Measurements from ENCODE around the gene IGSF21. TPM values are rescaled to one million over a fixed set of nuclear protein-coding genes. Genes with fewer than 3 reads are reported as not detected.

The IGSF21 gene
- total RNA-seq, 4 donors from 2014 or later, result 1.2 to 19.1 (median 1.9) TPM; not detected in 1

GRCh38 chr1:18288722-18289121, 181.1 kb downstream of the IGSF21 start:
- Histone ChIP-seq H3K36me3 (no peaks in the 10 kb centered on the region), H3K4me3 (no peak overlapping the region), H3K9me3 (no peaks in the 10 kb centered on the region), H3K27ac (no peak overlapping the region), H3K27me3 (no peaks in the 10 kb centered on the region), H3K4me1 (no peaks in the 10 kb centered on the region)
- TF ChIP-seq POLR2A (IDR thresholded peaks at IDR 0.05) (no peak), CTCF (IDR thresholded peaks at IDR 0.05) (no peak)
- intact Hi-C loops (cut with DNase I; ENCODE audit: low total_unique reads), result no loop called here
- no peak for DNase-seq

DNA sequence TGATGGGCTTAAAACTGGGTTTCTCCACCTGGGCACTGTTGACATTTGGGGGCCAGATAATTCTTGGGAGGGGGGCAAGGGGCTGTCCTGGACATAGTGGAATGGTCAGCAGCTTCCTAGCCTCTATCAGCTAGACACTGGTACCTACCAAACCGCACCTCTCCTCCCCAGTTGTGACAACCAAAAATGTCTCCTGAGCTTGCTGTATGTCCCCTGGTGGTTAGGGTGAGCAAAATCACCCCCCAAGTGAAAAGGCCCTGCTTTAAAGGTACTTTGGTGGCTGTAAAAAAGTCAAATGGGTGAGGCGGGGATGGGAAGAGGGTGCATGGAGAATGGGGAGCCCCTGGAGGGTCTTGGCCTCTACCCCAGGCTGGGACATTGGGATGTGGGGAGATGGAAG, 182.0 kb downstream of the IGSF21 start:
- intact Hi-C loops (cut with DNase I; ENCODE audit: low total_unique reads), result no loop called here
- no peak overlapping the region for H3K27ac ChIP-seq
- no peaks in the 10 kb centered on the region for H3K9me3 ChIP-seq
- H3K4me1 ChIP-seq, result no peaks in the 10 kb centered on the region
- no peak overlapping the region for H3K4me3 ChIP-seq
- DNase-seq, result no peak
- no peaks in the 10 kb centered on the region for H3K36me3 ChIP-seq
- H3K27me3 ChIP-seq, result no peaks in the 10 kb centered on the region
- TF ChIP-seq POLR2A (IDR thresholded peaks at IDR 0.05), result no peak
- TF ChIP-seq CTCF (IDR thresholded peaks at IDR 0.05), result no peak

GRCh38 chr1:18290740-18291412, 183.3 kb downstream of the IGSF21 start:
- Histone ChIP-seq H3K4me3 (no peak overlapping the region), H3K4me1 (no peaks in the 10 kb centered on the region), H3K36me3 (no peaks in the 10 kb centered on the region), H3K9me3 (no peaks in the 10 kb centered on the region), H3K27ac (no peak overlapping the region), H3K27me3 (no peaks in the 10 kb centered on the region)
- no peak for DNase-seq
- intact Hi-C loops (cut with DNase I; ENCODE audit: low total_unique reads), result no loop called here
- TF ChIP-seq CTCF (IDR thresholded peaks at IDR 0.05) (no peak), POLR2A (IDR thresholded peaks at IDR 0.05) (no peak)

DNA sequence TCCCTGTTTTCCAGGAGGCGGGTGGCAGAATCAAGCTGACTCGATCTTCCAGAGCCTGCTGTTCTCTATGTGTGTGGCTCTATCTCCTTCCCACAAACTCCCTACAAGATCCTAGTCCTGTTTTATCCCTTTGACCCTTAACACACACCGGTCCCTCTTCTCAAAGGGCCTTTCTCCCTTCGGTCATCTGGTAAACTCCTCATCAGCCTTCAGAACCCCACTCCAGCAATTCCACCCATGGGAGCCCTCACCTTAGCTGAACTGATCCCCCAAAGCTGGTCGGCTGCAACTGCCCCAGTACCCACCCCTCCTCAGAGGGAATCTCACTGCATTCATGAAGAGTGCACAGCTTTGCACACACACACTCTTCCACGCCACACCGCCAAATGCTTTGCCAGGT, 184.9 kb downstream of the IGSF21 start:
- Histone ChIP-seq H3K27me3 (no peaks in the 10 kb centered on the region), H3K36me3 (no peaks in the 10 kb centered on the region), H3K9me3 (no peaks in the 10 kb centered on the region), H3K4me3 (no peak overlapping the region), H3K4me1 (no peaks in the 10 kb centered on the region), H3K27ac (no peak overlapping the region)
- no peak for TF ChIP-seq CTCF (IDR thresholded peaks at IDR 0.05)
- TF ChIP-seq POLR2A (IDR thresholded peaks at IDR 0.05), result no peak
- intact Hi-C loops (cut with DNase I; ENCODE audit: low total_unique reads), result no loop called here
- no peak for DNase-seq

GRCh38 chr1:18293291-18293690, 185.7 kb downstream of the IGSF21 start:
- intact Hi-C loops (cut with DNase I; ENCODE audit: low total_unique reads), result no loop called here
- no peak overlapping the region for H3K4me3 ChIP-seq
- H3K4me1 ChIP-seq, result no peaks in the 10 kb centered on the region
- no peak for TF ChIP-seq CTCF (IDR thresholded peaks at IDR 0.05)
- TF ChIP-seq POLR2A (IDR thresholded peaks at IDR 0.05), result no peak
- no peaks in the 10 kb centered on the region for H3K36me3 ChIP-seq
- no peaks in the 10 kb centered on the region for H3K9me3 ChIP-seq
- H3K27ac ChIP-seq, result no peak overlapping the region
- DNase-seq, result no peak
- H3K27me3 ChIP-seq, result no peaks in the 10 kb centered on the region
